ENCODE results near the gene RRBP1.
A peak's percentile ranks its signal among the peaks of the same experiment; 100 is the strongest.

Gene RRBP1

GRCh38 chr20:17682103-17682888, at the start of gene RRBP1:
RRBP1 (minus strand) TSS chr20:17682242; CDS start chr20:17660507, 21,735 bp downstream.
- no peak within 1 kb of the TSS for H3K27ac ChIP-seq (ENCODE audit: low read length)
- WGBS (ENCODE audit: insufficient coverage, insufficient read length): no CpG with 5 or more reads among the region's 79 CpGs
- H3K9me3 ChIP-seq (ENCODE audit: control insufficient read depth, insufficient read depth, low read length): no peaks in the 10 kb centered on the region
- peak; percentile 93 for DNase-seq (ENCODE audit: low read depth, low spot score)
- peaks cover 7% of the 10 kb centered on the region for H3K4me1 ChIP-seq (ENCODE audit: control insufficient read depth, insufficient read depth, low read length)
- no peaks in the 10 kb centered on the region for H3K36me3 ChIP-seq (ENCODE audit: control insufficient read depth, insufficient read depth, low read length)
- H3K4me3 ChIP-seq (ENCODE audit: low read length): peak within 1 kb of the TSS; percentile 80
- no peaks in the 10 kb centered on the region for H3K27me3 ChIP-seq (ENCODE audit: control insufficient read depth, insufficient read depth, low read length)

GRCh38 chr20:17731233-17731632, 49.2 kb upstream of the RRBP1 start:
- no CpG with 5 or more reads among the region's 5 CpGs for WGBS (ENCODE audit: insufficient coverage, insufficient read length)

GRCh38 chr20:17730071-17730470, 48.0 kb upstream of the RRBP1 start:
- DNase-seq (ENCODE audit: low read depth, low spot score): no peak
- H3K27me3 ChIP-seq (ENCODE audit: control insufficient read depth, insufficient read depth, low read length): no peaks in the 10 kb centered on the region
- no peak overlapping the region for H3K27ac ChIP-seq (ENCODE audit: low read length)
- H3K36me3 ChIP-seq (ENCODE audit: control insufficient read depth, insufficient read depth, low read length): no peaks in the 10 kb centered on the region
- no peak overlapping the region for H3K4me3 ChIP-seq (ENCODE audit: low read length)
- H3K9me3 ChIP-seq (ENCODE audit: control insufficient read depth, insufficient read depth, low read length): no peaks in the 10 kb centered on the region
- no peaks in the 10 kb centered on the region for H3K4me1 ChIP-seq (ENCODE audit: control insufficient read depth, insufficient read depth, low read length)
- WGBS (ENCODE audit: insufficient coverage, insufficient read length): no CpG with 5 or more reads among the region's 10 CpGs

More at GRCh38 chr20:17731233-17731632, 49.2 kb upstream of the RRBP1 start:
- DNase-seq (ENCODE audit: low read depth, low spot score): no peak
- no peak overlapping the region for H3K27ac ChIP-seq (ENCODE audit: low read length)
- H3K9me3 ChIP-seq (ENCODE audit: control insufficient read depth, insufficient read depth, low read length): no peaks in the 10 kb centered on the region
- no peak overlapping the region for H3K4me3 ChIP-seq (ENCODE audit: low read length)
- H3K36me3 ChIP-seq (ENCODE audit: control insufficient read depth, insufficient read depth, low read length): no peaks in the 10 kb centered on the region
- no peaks in the 10 kb centered on the region for H3K27me3 ChIP-seq (ENCODE audit: control insufficient read depth, insufficient read depth, low read length)
- no peaks in the 10 kb centered on the region for H3K4me1 ChIP-seq (ENCODE audit: control insufficient read depth, insufficient read depth, low read length)

GRCh38 chr20:17728074-17728473, 46.0 kb upstream of the RRBP1 start:
- no CpG with 5 or more reads among the region's 12 CpGs for WGBS (ENCODE audit: insufficient coverage, insufficient read length)
- no peaks in the 10 kb centered on the region for H3K4me1 ChIP-seq (ENCODE audit: control insufficient read depth, insufficient read depth, low read length)
- H3K9me3 ChIP-seq (ENCODE audit: control insufficient read depth, insufficient read depth, low read length): no peaks in the 10 kb centered on the region
- no peak overlapping the region for H3K4me3 ChIP-seq (ENCODE audit: low read length)
- DNase-seq (ENCODE audit: low read depth, low spot score): no peak
- H3K27ac ChIP-seq (ENCODE audit: low read length): no peak overlapping the region
- H3K27me3 ChIP-seq (ENCODE audit: control insufficient read depth, insufficient read depth, low read length): no peaks in the 10 kb centered on the region
- H3K36me3 ChIP-seq (ENCODE audit: control insufficient read depth, insufficient read depth, low read length): no peaks in the 10 kb centered on the region

GRCh38 chr20:17727351-17727750, 45.3 kb upstream of the RRBP1 start:
- no peak for DNase-seq (ENCODE audit: low read depth, low spot score)
- H3K27me3 ChIP-seq (ENCODE audit: control insufficient read depth, insufficient read depth, low read length): no peaks in the 10 kb centered on the region
- WGBS (ENCODE audit: insufficient coverage, insufficient read length): no CpG with 5 or more reads among the region's 10 CpGs

GRCh38 chr20:17726902-17727301, 44.9 kb upstream of the RRBP1 start:
- DNase-seq (ENCODE audit: low read depth, low spot score): no peak
- Histone ChIP-seq H3K27me3 (ENCODE audit: control insufficient read depth, insufficient read depth, low read length) (no peaks in the 10 kb centered on the region), H3K36me3 (ENCODE audit: control insufficient read depth, insufficient read depth, low read length) (no peaks in the 10 kb centered on the region), H3K9me3 (ENCODE audit: control insufficient read depth, insufficient read depth, low read length) (no peaks in the 10 kb centered on the region), H3K27ac (ENCODE audit: low read length) (no peak overlapping the region), H3K4me1 (ENCODE audit: control insufficient read depth, insufficient read depth, low read length) (no peaks in the 10 kb centered on the region), H3K4me3 (ENCODE audit: low read length) (no peak overlapping the region)
- no CpG with 5 or more reads among the region's 4 CpGs for WGBS (ENCODE audit: insufficient coverage, insufficient read length)

More at GRCh38 chr20:17727351-17727750, 45.3 kb upstream of the RRBP1 start:
- Histone ChIP-seq H3K36me3 (ENCODE audit: control insufficient read depth, insufficient read depth, low read length) (no peaks in the 10 kb centered on the region), H3K4me1 (ENCODE audit: control insufficient read depth, insufficient read depth, low read length) (no peaks in the 10 kb centered on the region), H3K27ac (ENCODE audit: low read length) (no peak overlapping the region), H3K9me3 (ENCODE audit: control insufficient read depth, insufficient read depth, low read length) (no peaks in the 10 kb centered on the region), H3K4me3 (ENCODE audit: low read length) (no peak overlapping the region)

- H3K27me3 ChIP-seq (ENCODE audit: control insufficient read depth, insufficient read depth, low read length): no peaks in the 10 kb centered on the region
- no peak overlapping the region for H3K27ac ChIP-seq (ENCODE audit: low read length)
- H3K4me3 ChIP-seq (ENCODE audit: low read length): no peak overlapping the region
- H3K9me3 ChIP-seq (ENCODE audit: control insufficient read depth, insufficient read depth, low read length): no peaks in the 10 kb centered on the region
- no peaks in the 10 kb centered on the region for H3K36me3 ChIP-seq (ENCODE audit: control insufficient read depth, insufficient read depth, low read length)
- no peaks in the 10 kb centered on the region for H3K4me1 ChIP-seq (ENCODE audit: control insufficient read depth, insufficient read depth, low read length)
- no CpG with 5 or more reads among the region's 13 CpGs for WGBS (ENCODE audit: insufficient coverage, insufficient read length)
- DNase-seq (ENCODE audit: low read depth, low spot score): no peak
These were observed 43.2 kb upstream of the RRBP1 start for GRCh38 chr20:17725094-17725835.

- H3K4me1 ChIP-seq (ENCODE audit: control insufficient read depth, insufficient read depth, low read length): no peaks in the 10 kb centered on the region
- H3K36me3 ChIP-seq (ENCODE audit: control insufficient read depth, insufficient read depth, low read length): no peaks in the 10 kb centered on the region
- no peaks in the 10 kb centered on the region for H3K9me3 ChIP-seq (ENCODE audit: control insufficient read depth, insufficient read depth, low read length)
- H3K4me3 ChIP-seq (ENCODE audit: low read length): no peak overlapping the region
- DNase-seq (ENCODE audit: low read depth, low spot score): no peak
- no CpG with 5 or more reads among the region's 5 CpGs for WGBS (ENCODE audit: insufficient coverage, insufficient read length)
- no peaks in the 10 kb centered on the region for H3K27me3 ChIP-seq (ENCODE audit: control insufficient read depth, insufficient read depth, low read length)
- H3K27ac ChIP-seq (ENCODE audit: low read length): no peak overlapping the region
These were observed 41.3 kb upstream of the RRBP1 start for GRCh38 chr20:17723301-17723691.

- DNase-seq (ENCODE audit: low read depth, low spot score): no peak
- Histone ChIP-seq H3K36me3 (ENCODE audit: control insufficient read depth, insufficient read depth, low read length) (no peaks in the 10 kb centered on the region), H3K4me1 (ENCODE audit: control insufficient read depth, insufficient read depth, low read length) (no peaks in the 10 kb centered on the region), H3K27ac (ENCODE audit: low read length) (no peak overlapping the region), H3K4me3 (ENCODE audit: low read length) (no peak overlapping the region), H3K27me3 (ENCODE audit: control insufficient read depth, insufficient read depth, low read length) (no peaks in the 10 kb centered on the region), H3K9me3 (ENCODE audit: control insufficient read depth, insufficient read depth, low read length) (no peaks in the 10 kb centered on the region)
- WGBS (ENCODE audit: insufficient coverage, insufficient read length): no CpG with 5 or more reads among the region's 14 CpGs
These were observed 40.7 kb upstream of the RRBP1 start for GRCh38 chr20:17722493-17723300.

- H3K9me3 ChIP-seq (ENCODE audit: control insufficient read depth, insufficient read depth, low read length): no peaks in the 10 kb centered on the region
- H3K36me3 ChIP-seq (ENCODE audit: control insufficient read depth, insufficient read depth, low read length): no peaks in the 10 kb centered on the region
- no peak overlapping the region for H3K27ac ChIP-seq (ENCODE audit: low read length)
- no peaks in the 10 kb centered on the region for H3K27me3 ChIP-seq (ENCODE audit: control insufficient read depth, insufficient read depth, low read length)
- no peak for DNase-seq (ENCODE audit: low read depth, low spot score)
- no peaks in the 10 kb centered on the region for H3K4me1 ChIP-seq (ENCODE audit: control insufficient read depth, insufficient read depth, low read length)
- WGBS (ENCODE audit: insufficient coverage, insufficient read length): no CpG with 5 or more reads among the region's 6 CpGs
- no peak overlapping the region for H3K4me3 ChIP-seq (ENCODE audit: low read length)
These were observed 39.9 kb upstream of the RRBP1 start for GRCh38 chr20:17721802-17722486.
